ENCODE data around the gene FGD5. TPM values are rescaled to one million over a fixed set of nuclear protein-coding genes. Genes with fewer than 3 reads are reported as not detected.

Gene FGD5
- total RNA-seq, 1 donor: under 0.01 TPM

DNA sequence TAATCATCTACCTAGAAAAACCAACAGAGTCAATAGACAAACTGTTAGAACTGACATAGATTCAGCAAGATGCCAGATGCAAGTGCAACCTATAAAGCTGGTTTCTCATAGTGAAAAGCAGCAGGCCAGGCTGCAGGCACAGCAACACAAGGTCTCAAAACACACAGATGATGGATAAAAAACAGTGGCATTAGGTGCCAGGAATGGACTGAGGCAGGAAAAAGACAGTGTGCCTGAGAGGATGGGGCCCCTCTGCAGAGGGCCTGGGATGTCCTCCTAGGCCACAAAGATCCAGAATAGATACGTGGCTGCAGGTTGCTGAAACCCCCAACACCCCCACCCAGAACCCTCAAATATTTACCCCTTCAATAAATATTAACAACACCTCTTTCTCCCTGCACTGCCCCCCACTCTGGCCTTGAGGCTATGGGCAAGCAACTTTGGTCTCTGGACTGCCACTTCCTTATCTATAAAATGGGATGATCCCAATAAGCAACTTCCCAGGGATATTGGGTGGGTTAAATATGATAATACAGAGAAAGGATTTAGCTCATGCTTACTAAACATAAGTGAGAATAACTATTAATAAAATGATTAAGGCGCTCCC lies 35.2 kb upstream of the FGD5 start:
- H3K4me3 ChIP-seq (ENCODE audit: low read depth, low read length): no peak overlapping the region
- DNase-seq (ENCODE audit: low read depth): no peak
- TF ChIP-seq, protein P1, sequence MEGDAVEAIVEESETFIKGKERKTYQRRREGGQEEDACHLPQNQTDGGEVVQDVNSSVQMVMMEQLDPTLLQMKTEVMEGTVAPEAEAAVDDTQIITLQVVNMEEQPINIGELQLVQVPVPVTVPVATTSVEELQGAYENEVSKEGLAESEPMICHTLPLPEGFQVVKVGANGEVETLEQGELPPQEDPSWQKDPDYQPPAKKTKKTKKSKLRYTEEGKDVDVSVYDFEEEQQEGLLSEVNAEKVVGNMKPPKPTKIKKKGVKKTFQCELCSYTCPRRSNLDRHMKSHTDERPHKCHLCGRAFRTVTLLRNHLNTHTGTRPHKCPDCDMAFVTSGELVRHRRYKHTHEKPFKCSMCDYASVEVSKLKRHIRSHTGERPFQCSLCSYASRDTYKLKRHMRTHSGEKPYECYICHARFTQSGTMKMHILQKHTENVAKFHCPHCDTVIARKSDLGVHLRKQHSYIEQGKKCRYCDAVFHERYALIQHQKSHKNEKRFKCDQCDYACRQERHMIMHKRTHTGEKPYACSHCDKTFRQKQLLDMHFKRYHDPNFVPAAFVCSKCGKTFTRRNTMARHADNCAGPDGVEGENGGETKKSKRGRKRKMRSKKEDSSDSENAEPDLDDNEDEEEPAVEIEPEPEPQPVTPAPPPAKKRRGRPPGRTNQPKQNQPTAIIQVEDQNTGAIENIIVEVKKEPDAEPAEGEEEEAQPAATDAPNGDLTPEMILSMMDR (IDR thresholded peaks at IDR 0.05; ENCODE audit: insufficient read depth, low read depth, low read length): no peak

- TF ChIP-seq, protein P1 (IDR thresholded peaks at IDR 0.05; ENCODE audit: insufficient read depth, low read depth, low read length): no peak
- DNase-seq (ENCODE audit: low read depth): no peak
- no peak overlapping the region for H3K4me3 ChIP-seq (ENCODE audit: low read depth, low read length)
Measured at GRCh38 chr3:14784087-14784681, 34.6 kb upstream of the FGD5 start.

GRCh38 chr3:14785207-14786155 lies 33.3 kb upstream of the FGD5 start:
- no peak for DNase-seq (ENCODE audit: low read depth)
- no peak overlapping the region for H3K4me3 ChIP-seq (ENCODE audit: low read depth, low read length)
- TF ChIP-seq, protein P1 (IDR thresholded peaks at IDR 0.05; ENCODE audit: insufficient read depth, low read depth, low read length): no peak

DNA sequence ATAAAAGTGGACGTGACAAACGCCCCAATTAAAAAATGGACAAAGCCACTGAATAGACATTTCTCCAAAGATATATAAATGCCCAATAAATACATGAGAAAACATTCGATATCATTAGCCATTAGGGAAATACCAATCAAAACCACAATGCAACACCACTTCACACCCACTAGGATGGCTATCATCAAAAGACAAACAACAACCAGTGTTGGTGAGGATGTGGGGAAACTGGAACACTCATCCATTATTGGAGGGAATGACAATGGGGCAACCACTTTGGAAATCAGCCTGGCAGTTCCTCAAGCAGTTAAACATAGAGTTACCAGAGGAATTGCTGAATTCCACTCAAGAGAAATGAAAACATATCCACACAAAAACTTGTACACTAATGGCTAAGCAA lies 32.4 kb upstream of the FGD5 start:
- H3K4me3 ChIP-seq (ENCODE audit: low read depth, low read length): no peak overlapping the region
- TF ChIP-seq, protein P1 (IDR thresholded peaks at IDR 0.05; ENCODE audit: insufficient read depth, low read depth, low read length): no peak
- DNase-seq (ENCODE audit: low read depth): no peak

DNA sequence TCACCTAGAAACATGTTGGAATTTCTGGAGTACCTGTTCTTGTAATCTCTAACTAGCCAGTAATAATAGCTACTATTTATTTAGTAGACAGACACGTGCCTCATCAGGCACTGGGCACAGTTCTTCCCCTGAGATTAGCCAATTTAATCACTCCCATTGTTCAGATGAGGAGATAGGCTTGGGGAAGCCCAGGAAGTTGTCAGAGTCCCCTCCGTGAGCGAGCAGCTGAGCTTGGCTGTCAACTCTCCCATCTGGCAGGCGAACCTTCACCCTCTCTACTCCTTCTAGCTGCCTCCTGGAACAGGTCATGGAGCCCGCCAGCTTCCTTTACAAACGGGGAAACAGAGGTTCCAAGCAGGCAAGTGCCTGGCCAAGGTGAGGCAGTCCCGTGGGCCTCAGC lies 31.1 kb upstream of the FGD5 start:
- DNase-seq (ENCODE audit: low read depth): no peak
- no peak overlapping the region for H3K4me3 ChIP-seq (ENCODE audit: low read depth, low read length)
- TF ChIP-seq, protein P1 (IDR thresholded peaks at IDR 0.05; ENCODE audit: insufficient read depth, low read depth, low read length): no peak

- TF ChIP-seq, protein P1 (IDR thresholded peaks at IDR 0.05; ENCODE audit: insufficient read depth, low read depth, low read length): no peak
Measured at GRCh38 chr3:14788644-14789043, 30.1 kb upstream of the FGD5 start.

More at GRCh38 chr3:14788644-14789043, 30.1 kb upstream of the FGD5 start:
- no peak for DNase-seq (ENCODE audit: low read depth)
- H3K4me3 ChIP-seq (ENCODE audit: low read depth, low read length): no peak overlapping the region

Measured in fibroblast of villous mesenchyme (primary cell).